Measurements from ENCODE around the gene OR13G1.
"Not testable (repeated sequence)": the region's sequence is repeated elsewhere in the genome, so short reads cannot be mapped to it uniquely, and the experiment has no call there.

OR13G1 gene, protein sequence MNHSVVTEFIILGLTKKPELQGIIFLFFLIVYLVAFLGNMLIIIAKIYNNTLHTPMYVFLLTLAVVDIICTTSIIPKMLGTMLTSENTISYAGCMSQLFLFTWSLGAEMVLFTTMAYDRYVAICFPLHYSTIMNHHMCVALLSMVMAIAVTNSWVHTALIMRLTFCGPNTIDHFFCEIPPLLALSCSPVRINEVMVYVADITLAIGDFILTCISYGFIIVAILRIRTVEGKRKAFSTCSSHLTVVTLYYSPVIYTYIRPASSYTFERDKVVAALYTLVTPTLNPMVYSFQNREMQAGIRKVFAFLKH

GRCh38 chr1:247679639-247680038 lies at the start of gene OR13G1:
Gene OR13G1, minus strand, starts transcription at chr1:247679739. Its CDS starts 6,698 bp downstream, at chr1:247673041.
- DNase-seq: no peak

GRCh38 chr1:247721222-247721621 lies 41.7 kb upstream of the OR13G1 start:
- no peak for DNase-seq

DNA sequence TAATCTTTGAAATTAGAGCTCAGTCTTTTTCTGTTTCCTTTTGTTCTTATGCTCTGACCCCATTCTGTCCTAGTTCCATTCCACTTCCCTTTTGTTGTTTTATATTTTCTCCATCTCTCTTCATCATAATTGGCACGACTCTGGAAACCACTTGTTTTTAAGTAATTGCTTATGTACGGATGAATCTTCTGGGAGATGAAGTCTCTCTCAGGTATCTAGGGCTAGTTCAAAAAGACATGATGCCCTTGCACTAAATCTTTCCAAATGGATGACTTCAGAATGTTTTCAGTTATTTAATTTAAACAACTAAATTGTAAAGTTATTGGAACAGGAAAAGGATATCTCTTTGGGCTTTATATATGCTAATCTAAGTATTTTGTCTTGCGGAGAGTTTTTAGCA lies 37.0 kb upstream of the OR13G1 start, which contains the start of gene OR6F1:
Gene OR6F1, minus strand, starts transcription at position 101 of the 400 bp plus-strand sequence. CDS start 3,891 bp downstream, outside the sequence.
- no peak for DNase-seq

DNA sequence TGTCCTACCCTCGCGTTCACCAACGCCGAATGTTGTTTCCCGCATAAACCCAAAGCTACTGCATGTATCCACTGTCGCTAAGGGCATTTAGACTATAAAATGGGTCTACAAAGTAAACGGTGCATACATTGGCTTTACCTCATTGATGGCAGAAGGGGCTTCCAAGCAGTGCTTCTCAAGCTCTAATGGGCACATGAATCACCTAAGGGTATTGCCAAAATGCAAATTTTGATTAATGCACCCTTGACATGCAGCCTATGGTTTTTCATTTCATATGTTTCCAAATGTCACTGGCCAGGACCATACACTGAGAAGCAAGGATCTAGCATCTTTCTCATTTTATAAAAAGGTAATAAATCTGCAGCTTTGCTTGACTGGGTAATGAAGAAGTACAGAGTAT lies 34.2 kb upstream of the OR13G1 start:
- no peak for DNase-seq

- DNase-seq: not testable (repeated sequence)
These were observed 31.1 kb upstream of the OR13G1 start for GRCh38 chr1:247710681-247711080.

GRCh38 chr1:247701338-247701737 lies 21.8 kb upstream of the OR13G1 start:
- no peak for DNase-seq

GRCh38 chr1:247681288-247681897 lies 1.9 kb upstream of the OR13G1 start:
- DNase-seq: peak in 1 of 2 experiments; percentile 81

DNA sequence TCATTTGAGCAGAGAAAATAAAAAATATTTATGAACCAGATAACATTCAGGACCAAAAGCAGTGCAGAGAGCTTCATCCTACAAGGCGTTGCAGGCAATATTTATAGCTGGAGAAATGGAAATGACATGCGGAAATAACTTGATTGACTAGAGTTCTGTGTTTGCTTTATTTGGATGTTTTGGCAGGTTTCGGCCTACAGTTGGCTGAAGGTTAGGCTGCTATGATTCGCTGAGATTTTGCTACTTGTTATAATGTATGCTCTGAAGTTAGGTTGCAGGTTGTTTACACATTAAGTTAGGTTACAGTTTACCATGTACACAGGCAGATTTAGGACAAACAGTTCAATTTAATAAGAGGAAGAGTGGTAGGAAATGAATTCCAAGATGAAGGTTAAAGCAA lies 632 bp upstream of the OR13G1 start:
- no peak for DNase-seq

DNA sequence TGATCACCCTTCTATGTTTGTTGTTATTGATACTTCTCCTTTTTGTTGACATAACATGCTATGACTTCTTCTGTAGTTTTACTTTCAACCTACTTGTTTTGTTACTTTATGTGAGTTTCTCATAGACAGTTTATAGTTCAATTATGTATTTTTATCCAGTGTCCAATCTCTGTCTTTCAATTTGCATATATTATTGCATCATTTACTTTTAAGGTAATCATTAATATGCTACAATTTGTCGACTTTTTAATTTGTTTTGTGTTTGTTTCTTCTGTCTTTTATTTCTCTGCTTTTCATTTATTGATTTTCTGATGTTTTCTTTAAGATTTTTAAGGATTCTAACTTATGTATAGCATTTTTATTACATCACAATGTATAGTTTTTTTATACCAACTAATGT lies 10.3 kb downstream of the OR13G1 start:
- DNase-seq: no peak

- no peak for DNase-seq
These were observed 23.2 kb downstream of the OR13G1 start for GRCh38 chr1:247656221-247656875.

- no peak for DNase-seq
These were observed 26.5 kb downstream of the OR13G1 start for GRCh38 chr1:247653040-247653439.

GRCh38 chr1:247647864-247648263 lies 31.7 kb downstream of the OR13G1 start:
- no peak for DNase-seq

DNA sequence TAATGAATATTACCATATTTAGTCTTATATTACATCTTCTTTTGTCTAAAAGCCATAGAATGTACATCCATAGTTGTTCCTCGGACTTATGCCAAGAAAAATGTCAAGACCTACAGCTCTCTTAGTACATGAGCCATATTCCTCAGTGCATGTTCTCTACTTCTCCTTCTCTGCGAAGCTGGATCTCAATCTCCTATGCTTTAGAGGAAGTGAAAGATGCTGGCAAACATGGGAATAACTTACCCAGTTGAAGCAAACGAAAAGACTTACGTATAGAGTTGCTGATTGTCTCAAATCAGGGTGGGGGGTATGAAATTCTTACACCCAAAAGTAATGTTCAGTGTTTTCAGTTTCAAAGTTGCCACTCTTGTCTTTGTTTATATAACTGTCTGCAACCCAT lies 32.7 kb downstream of the OR13G1 start:
- no peak for DNase-seq

GRCh38 chr1:247642742-247643141 lies 36.8 kb downstream of the OR13G1 start:
- DNase-seq: no peak

GRCh38 chr1:247639381-247639981 lies 40.1 kb downstream of the OR13G1 start:
- no peak for DNase-seq

GRCh38 chr1:247638781-247639180 lies 40.8 kb downstream of the OR13G1 start:
- no peak for DNase-seq

- DNase-seq: no peak
These were observed 41.5 kb downstream of the OR13G1 start for GRCh38 chr1:247638011-247638410.

DNA sequence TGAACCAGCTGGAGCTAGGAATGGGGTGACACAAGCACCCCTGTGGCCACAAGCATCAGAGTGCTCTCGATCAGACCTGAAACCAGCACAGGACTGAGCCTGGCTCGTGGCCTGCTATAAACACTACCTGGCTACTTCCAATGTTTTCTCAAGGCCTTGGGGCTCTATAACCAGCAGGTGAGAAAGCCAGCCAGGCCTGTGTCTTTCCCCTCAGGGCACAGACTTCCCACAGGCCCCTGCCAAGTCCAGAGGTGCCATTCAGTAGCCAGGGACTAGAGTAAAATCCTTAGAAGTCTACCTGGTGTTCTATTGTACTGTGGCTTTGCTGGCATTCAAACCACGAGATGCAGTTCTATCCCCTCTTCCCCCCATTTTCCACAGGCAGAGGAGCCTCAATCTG lies 51.6 kb downstream of the OR13G1 start:
- no peak for DNase-seq

All from NCI-H526 (cell line).